Dedifferentiated amniotic fluid mesenchymal stem cell (primary cell): Measurements from ENCODE around the gene ZNF677.
"Not testable (repeated sequence)": the region's sequence is repeated elsewhere in the genome, so short reads cannot be mapped to it uniquely, and the experiment has no call there.

Source experiments
- DNase-seq: peaks from one replicate; pipeline ENCODE4 v3.0.0-alpha.2; 2016; ENCODE audit errors: extremely low spot score

ZNF677 gene

GRCh38 chr19:53193535-53194222, 61.0 kb downstream of the ZNF677 start:
- DNase-seq, result no peak

- DNase-seq, result peak; percentile 21
Measured at GRCh38 chr19:53192771-53193534, 61.7 kb downstream of the ZNF677 start, which contains the start of gene ZNF665. TSS of gene ZNF665 (minus strand) at chr19:53193358. CDS start at chr19:53182898, 10,460 bp downstream.

- no peak for DNase-seq
Measured at GRCh38 chr19:53190253-53190652, 64.4 kb downstream of the ZNF677 start.

- DNase-seq, result not testable (repeated sequence)
Measured at GRCh38 chr19:53189691-53190198, 64.9 kb downstream of the ZNF677 start.
